Measurements from ENCODE around the gene TRIM36.

Gene TRIM36

DNA sequence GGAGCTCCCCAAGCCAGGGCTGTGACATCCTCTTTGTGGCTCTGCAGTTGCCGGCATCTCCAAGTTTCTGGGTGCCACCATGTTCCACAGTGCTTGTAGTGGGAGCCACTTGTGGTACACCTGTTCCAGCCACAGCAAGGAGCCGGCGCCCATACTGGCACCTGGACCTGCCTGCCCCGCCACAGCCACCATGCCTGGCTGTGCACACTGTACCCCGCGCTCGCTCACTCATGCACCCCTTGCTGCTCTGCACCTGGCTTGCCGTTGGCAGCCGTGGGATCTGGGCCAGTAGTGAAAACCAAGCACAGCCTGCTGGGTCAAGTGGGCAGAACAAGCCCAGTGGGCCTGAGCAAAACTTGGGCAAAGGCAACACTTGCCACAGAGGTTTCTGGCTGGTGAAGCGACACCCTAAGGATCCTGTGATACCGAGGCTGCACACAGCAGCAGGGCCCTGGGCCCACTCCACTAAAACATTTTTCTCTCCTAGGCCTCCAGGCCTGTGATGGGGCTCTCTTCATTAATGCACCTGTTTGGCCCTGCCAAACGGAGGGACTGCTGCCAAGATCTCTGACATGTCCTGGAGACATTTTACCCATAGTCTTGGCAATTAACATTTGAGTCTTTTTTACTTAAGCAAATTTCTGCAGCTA lies 2.8 kb downstream of the TRIM36 start:
- DNase-seq (ENCODE audit: low read depth), result no peak
- TF ChIP-seq CTCF (conservative IDR thresholded peaks at IDR 0.05; ENCODE audit: low read depth, low read length), result no peak
- H3K4me3 ChIP-seq (ENCODE audit: low read length), result no peak overlapping the region

- no peak for DNase-seq (ENCODE audit: low read depth)
- H3K4me3 ChIP-seq (ENCODE audit: low read length), result no peak overlapping the region
- TF ChIP-seq CTCF (conservative IDR thresholded peaks at IDR 0.05; ENCODE audit: low read depth, low read length), result no peak
Measured at GRCh38 chr5:115165790-115166189, 3.9 kb downstream of the TRIM36 start.

DNA sequence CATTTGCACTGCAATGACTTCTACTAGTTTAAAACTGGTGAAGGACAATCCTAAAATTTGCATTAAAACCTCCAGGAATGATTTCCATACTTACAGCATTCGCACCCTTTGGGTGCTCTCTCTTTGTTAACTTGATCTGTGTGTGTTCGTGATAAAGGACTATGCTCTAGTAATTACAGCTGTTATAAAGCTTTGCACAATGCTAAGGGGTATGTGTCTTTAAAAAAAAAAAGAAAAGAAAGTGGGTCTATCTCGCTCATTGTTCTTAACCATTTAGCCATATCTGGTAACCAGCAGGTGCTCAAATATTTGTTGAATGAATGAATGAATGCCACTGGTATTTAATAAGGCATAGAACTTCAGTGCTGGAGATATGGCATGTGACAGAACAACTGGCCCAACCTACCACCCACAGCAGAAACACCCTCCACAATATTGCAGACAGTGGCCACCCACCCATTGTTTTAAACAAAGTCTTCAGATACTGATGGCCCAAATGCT lies 8.7 kb downstream of the TRIM36 start:
- H3K4me3 ChIP-seq (ENCODE audit: low read length), result no peak overlapping the region
- DNase-seq (ENCODE audit: low read depth), result no peak
- no peak for TF ChIP-seq CTCF (conservative IDR thresholded peaks at IDR 0.05; ENCODE audit: low read depth, low read length)

DNA sequence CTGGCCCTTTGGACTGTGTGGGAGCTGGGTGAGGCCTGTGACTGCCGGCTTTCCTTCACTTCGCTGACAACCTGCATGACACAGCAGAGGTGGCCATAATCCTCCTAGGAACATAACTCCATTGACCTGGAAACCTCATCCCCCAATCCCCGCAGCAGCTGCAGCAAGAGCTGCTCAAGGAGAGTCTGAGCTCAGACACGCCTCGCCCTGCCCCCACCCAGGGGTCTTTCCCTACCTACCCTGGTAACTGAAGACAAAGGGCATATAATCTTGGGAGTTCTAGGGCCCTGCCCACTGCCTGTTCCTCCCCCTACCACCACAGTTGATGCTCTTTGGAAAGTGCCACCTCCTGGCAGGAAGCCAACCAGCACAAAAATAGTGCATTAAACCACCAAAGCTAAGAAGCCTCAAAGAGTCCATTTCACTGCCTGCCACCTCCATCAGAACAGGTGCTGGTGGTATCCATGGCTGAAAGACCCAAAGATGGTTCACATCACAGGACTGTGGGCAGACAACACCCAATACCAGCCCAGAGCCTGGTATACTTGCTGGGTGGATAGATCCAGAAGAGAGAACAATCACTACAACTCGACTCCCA lies 18.4 kb downstream of the TRIM36 start:
- no peak for DNase-seq (ENCODE audit: low read depth)
- TF ChIP-seq CTCF (conservative IDR thresholded peaks at IDR 0.05; ENCODE audit: low read depth, low read length), result no peak
- no peak overlapping the region for H3K4me3 ChIP-seq (ENCODE audit: low read length)

GRCh38 chr5:115150512-115150911 lies 19.2 kb downstream of the TRIM36 start:
- no peak overlapping the region for H3K4me3 ChIP-seq (ENCODE audit: low read length)
- TF ChIP-seq CTCF (conservative IDR thresholded peaks at IDR 0.05; ENCODE audit: low read depth, low read length), result no peak

DNA sequence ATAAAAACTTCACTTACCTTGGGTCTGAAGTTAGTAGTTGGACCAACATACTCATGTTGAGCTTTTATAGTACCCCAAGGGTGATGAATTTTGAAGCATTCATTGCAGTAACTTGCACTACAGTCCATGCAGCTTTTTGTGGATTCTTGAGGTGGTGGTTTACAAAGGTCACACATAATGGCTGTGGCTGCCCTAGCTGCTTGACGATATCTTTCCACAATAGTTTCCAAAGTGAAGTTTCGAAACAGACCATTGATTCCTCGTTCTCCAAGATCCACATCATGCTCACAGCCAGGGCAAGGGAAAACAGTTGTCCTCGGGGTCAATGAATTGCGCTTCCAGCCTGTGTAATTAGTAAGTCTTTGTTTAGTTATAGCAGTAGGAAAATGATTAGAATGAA lies 22.7 kb downstream of the TRIM36 start:
- DNase-seq (ENCODE audit: low read depth), result no peak
- TF ChIP-seq CTCF (conservative IDR thresholded peaks at IDR 0.05; ENCODE audit: low read depth, low read length), result no peak
- H3K4me3 ChIP-seq (ENCODE audit: low read length), result no peak overlapping the region

More at GRCh38 chr5:115150512-115150911, 19.2 kb downstream of the TRIM36 start:
- DNase-seq (ENCODE audit: low read depth), result no peak

DNA sequence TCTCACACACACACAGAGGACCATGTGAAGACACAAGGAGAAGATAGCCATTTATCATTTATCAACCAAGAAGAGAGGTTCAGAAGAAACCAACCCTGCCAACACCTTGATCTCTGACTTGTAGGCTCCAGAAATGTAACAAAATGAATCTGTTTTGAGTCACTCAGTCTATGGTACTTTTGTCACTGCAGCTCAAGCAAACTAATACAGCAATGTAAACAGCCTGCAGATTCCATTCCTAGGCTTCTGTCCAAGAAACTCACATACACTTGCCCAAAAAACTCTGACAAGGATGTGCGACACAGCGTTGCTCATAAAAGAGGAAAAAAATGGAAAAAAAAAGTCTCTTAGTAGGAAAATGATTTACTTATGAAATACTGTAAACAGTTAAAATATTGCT lies 33.4 kb downstream of the TRIM36 start:
- DNase-seq (ENCODE audit: low read depth), result no peak
- no peak overlapping the region for H3K4me3 ChIP-seq (ENCODE audit: low read length)
- TF ChIP-seq CTCF (conservative IDR thresholded peaks at IDR 0.05; ENCODE audit: low read depth, low read length), result no peak
